Peyer's patch (tissue), 4 donors: Measurements from ENCODE around the gene STPG3. TPM values are rescaled to one million over a fixed set of nuclear protein-coding genes. Genes with fewer than 3 reads are reported as not detected.
A peak's percentile ranks its signal among the peaks of the same experiment; 100 is the strongest.

ENCODE experiments used
- DNase-seq, 3 donors: peaks; one replicate each; pipeline ENCODE4 v3.0.0-alpha.2; 2017 to 2019
- H3K27ac ChIP-seq, 4 donors: fragments of 200-600 bp; sonication (generic); one replicate each; pipeline ENCODE4 v1.5.1; 2016 to 2019
- H3K27me3 ChIP-seq, 2 donors: fragments of 200-600 bp; sonication (generic); one replicate each; pipeline ENCODE4 v1.5.1; 2019
- H3K36me3 ChIP-seq, 3 donors: fragments of 200-600 bp; sonication (generic); one replicate each; pipeline ENCODE4 v1.5.1; 2016 to 2019
- H3K4me1 ChIP-seq, 4 donors: fragments of 200-600 bp; sonication (generic); one replicate each; pipeline ENCODE4 v1.5.1; 2016 to 2019
- H3K4me3 ChIP-seq, 4 donors: fragments of 200-600 bp; sonication (generic); 1 replicate in 3 of 4; 2 replicates in 1 of 4; pipeline ENCODE4 v1.5.1; 2016 to 2019; ENCODE audit warnings: mild to moderate bottlenecking in 1 of 4
- H3K9me3 ChIP-seq, 4 donors: fragments of 200-600 bp; sonication (generic); one replicate each; pipeline ENCODE4 v1.5.1; 2016 to 2019; ENCODE audit warnings: mild to moderate bottlenecking in 1 of 4
- POLR2A ChIP-seq, 2 donors: fragments of 450-650 bp; IDR thresholded peaks; one replicate each; pipeline ENCODE4 v1.5.1; 2017; ENCODE audit warnings: antibody characterized with exemption in 2 of 2, mild to moderate bottlenecking in 2 of 2, moderate library complexity in 2 of 2
- total RNA-seq, 4 donors: library from RNA; depleted of rRNA; stranded (reverse); fragments of >200 nt; gene quantifications; one replicate each; pipeline ENCODE4 v1.1.0, GENCODE V29; 2016
- TF ChIP-seq, protein P1 (sequence below), 6 experiments: fragments of 450-650 bp in 4 of 6; fragments of 200-600 bp in 2 of 6; sonication (generic) in 1 of 6; IDR thresholded peaks; one replicate each; pipeline ENCODE4 v1.5.1; 2017 to 2019; ENCODE audit warnings: antibody characterized with exemption in 6 of 6, mild to moderate bottlenecking in 3 of 6, moderate library complexity in 1 of 6

STPG3 gene
- total RNA-seq, 4 donors from 2014 or later = not detected

DNA sequence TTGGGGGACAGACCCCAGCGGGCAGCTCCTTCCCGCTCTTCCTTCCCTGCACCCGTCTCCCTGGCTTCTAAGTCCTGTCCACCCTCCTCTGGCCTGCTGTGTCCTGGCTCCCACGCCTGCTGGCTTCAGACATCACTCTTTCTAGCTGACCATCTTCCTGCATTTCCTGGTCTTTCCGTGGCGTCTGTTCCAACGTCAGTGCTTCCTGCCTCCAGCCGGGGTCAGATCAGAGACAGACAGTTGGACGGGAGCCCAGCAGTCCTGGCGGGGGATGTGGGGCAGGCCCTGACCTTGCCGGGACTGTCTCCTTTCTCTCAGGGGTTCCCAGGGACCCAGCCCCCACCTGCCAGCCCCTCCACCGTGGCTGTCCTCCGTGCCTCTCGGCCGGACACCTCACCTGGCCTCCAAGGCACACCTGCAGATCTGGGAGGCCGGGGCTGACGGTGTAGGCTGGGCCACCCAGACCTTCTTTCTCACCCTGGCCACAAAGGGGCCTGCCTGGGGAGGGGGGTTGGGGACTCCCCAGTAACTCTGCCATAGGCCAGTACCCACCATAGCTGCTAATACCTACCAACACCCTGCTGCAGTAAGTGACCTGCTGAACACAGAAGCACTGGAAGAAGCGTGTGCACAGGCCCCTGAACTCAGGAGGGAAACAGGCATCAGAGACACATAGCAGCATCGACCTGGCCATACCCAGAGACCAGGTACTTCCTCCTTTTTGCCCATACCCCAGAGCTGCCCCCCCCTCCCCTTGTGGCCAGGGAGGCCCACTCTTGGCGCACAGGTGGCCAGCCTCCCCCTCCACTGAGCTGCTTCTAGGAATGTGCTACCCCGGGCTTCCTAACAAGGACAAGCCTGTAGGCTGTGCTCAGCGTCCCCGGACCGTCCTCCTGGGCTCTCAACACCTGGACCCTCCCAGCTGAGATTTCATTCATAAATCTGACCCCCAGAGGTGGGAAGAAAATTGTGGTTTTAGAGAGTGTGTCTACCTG lies 45.9 kb downstream of the STPG3 start:
- peak in 1 of 3 donors; percentile 76 for DNase-seq
- no peaks in the 10 kb centered on the region for H3K36me3 ChIP-seq
- no peaks in the 10 kb centered on the region for H3K9me3 ChIP-seq
- peak overlapping the region in 3 of 4 donors; percentile 25 to 88 (median 65) for H3K4me3 ChIP-seq
- TF ChIP-seq, protein P1, sequence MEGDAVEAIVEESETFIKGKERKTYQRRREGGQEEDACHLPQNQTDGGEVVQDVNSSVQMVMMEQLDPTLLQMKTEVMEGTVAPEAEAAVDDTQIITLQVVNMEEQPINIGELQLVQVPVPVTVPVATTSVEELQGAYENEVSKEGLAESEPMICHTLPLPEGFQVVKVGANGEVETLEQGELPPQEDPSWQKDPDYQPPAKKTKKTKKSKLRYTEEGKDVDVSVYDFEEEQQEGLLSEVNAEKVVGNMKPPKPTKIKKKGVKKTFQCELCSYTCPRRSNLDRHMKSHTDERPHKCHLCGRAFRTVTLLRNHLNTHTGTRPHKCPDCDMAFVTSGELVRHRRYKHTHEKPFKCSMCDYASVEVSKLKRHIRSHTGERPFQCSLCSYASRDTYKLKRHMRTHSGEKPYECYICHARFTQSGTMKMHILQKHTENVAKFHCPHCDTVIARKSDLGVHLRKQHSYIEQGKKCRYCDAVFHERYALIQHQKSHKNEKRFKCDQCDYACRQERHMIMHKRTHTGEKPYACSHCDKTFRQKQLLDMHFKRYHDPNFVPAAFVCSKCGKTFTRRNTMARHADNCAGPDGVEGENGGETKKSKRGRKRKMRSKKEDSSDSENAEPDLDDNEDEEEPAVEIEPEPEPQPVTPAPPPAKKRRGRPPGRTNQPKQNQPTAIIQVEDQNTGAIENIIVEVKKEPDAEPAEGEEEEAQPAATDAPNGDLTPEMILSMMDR (IDR thresholded peaks at IDR 0.05) = peak in 1 of 6 experiments; percentile 2
- peak; percentile 27 to 62 for TF ChIP-seq POLR2A (IDR thresholded peaks at IDR 0.05)
- H3K27ac ChIP-seq = peak overlapping the region; percentile 31 to 99 (median 90)
- no peaks in the 10 kb centered on the region for H3K27me3 ChIP-seq
- H3K4me1 ChIP-seq = peaks cover 5 to 47% (median 24%) of the 10 kb centered on the region in 4 donors

DNA sequence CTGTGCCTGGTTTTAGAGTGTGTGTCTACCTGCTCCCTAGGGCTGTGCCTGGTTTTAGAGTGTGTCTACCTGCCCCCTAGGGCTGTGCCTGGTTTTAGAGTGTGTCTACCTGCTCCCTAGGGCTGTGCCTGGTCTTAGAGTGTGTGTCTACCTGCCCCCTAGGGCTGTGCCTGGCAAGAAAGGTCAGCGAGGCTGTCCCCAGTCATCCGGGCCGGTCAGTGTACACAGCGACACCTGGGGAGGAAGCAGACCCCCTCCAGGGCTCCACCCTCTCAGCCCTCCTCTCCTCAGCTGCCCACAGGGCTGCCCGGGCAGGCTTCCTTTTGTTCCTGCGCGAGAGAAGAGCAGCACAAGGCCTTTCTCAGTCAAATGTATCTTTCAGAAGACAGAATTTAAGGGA lies 46.9 kb downstream of the STPG3 start:
- Histone ChIP-seq H3K4me1 (peaks cover 5 to 52% (median 27%) of the 10 kb centered on the region in 4 donors), H3K27ac (peak overlapping the region; percentile 11 to 99 (median 90)), H3K36me3 (no peaks in the 10 kb centered on the region), H3K4me3 (peak overlapping the region in 2 of 4 donors; percentile 65), H3K27me3 (no peaks in the 10 kb centered on the region), H3K9me3 (no peaks in the 10 kb centered on the region)
- no peak for DNase-seq
- no peak for TF ChIP-seq POLR2A (IDR thresholded peaks at IDR 0.05)
- TF ChIP-seq, protein P1 (IDR thresholded peaks at IDR 0.05) = no peak

- TF ChIP-seq, protein P1 (IDR thresholded peaks at IDR 0.05) = no peak
- TF ChIP-seq POLR2A (IDR thresholded peaks at IDR 0.05) = peak; percentile 38 to 41
- Histone ChIP-seq H3K9me3 (no peaks in the 10 kb centered on the region), H3K36me3 (no peaks in the 10 kb centered on the region), H3K27me3 (no peaks in the 10 kb centered on the region), H3K4me3 (peak overlapping the region in 3 of 4 donors; percentile 12 to 65 (median 65)), H3K27ac (peak overlapping the region; percentile 11 to 99 (median 90)), H3K4me1 (peaks cover 5 to 59% (median 27%) of the 10 kb centered on the region in 4 donors)
- DNase-seq = no peak
These were observed 47.5 kb downstream of the STPG3 start for GRCh38 chr9:137298401-137299202.

- no peak for DNase-seq
- H3K27ac ChIP-seq = peak overlapping the region; percentile 10 to 99 (median 90)
- H3K9me3 ChIP-seq = no peaks in the 10 kb centered on the region
- H3K4me1 ChIP-seq = peaks cover 5 to 65% (median 27%) of the 10 kb centered on the region in 4 donors
- no peaks in the 10 kb centered on the region for H3K27me3 ChIP-seq
- TF ChIP-seq POLR2A (IDR thresholded peaks at IDR 0.05) = no peak
- TF ChIP-seq, protein P1 (IDR thresholded peaks at IDR 0.05) = peak in 1 of 6 experiments; percentile 3
- peak overlapping the region in 3 of 4 donors; percentile 12 to 65 (median 65) for H3K4me3 ChIP-seq
- H3K36me3 ChIP-seq = no peaks in the 10 kb centered on the region
These were observed 48.1 kb downstream of the STPG3 start for GRCh38 chr9:137299203-137299565.

GRCh38 chr9:137299938-137300337 lies 48.9 kb downstream of the STPG3 start:
- TF ChIP-seq, protein P1 (IDR thresholded peaks at IDR 0.05) = no peak
- peak in 1 of 2 donors; percentile 22 for TF ChIP-seq POLR2A (IDR thresholded peaks at IDR 0.05)
- H3K36me3 ChIP-seq = no peaks in the 10 kb centered on the region
- H3K4me1 ChIP-seq = peaks cover 2 to 65% (median 24%) of the 10 kb centered on the region in 4 donors
- H3K27ac ChIP-seq = peak overlapping the region in 3 of 4 donors; percentile 84 to 99 (median 96)
- no peaks in the 10 kb centered on the region for H3K9me3 ChIP-seq
- peak in 1 of 3 donors; percentile 55 for DNase-seq
- H3K27me3 ChIP-seq = no peaks in the 10 kb centered on the region
- H3K4me3 ChIP-seq = peak overlapping the region in 3 of 4 donors; percentile 33 to 65 (median 65)
